DOHH2 (cell line): ENCODE results near the gene EHD2.
"Not testable (repeated sequence)": the region's sequence is repeated elsewhere in the genome, so short reads cannot be mapped to it uniquely, and the experiment has no call there.

Experiments
- H3F3A ChIP-seq: fragments of 200-600 bp; sonication (generic), shearing (Covaris generic); 2 replicates; pipeline ENCODE4 v1.6.0; 2016; ENCODE audit warnings: antibody characterized with exemption, mild to moderate bottlenecking; ENCODE audit not compliant: control insufficient read depth, insufficient read depth
- H3K27ac ChIP-seq: fragments of 200-600 bp; sonication (generic); 2 replicates; pipeline ENCODE4 v1.5.1; 2014; ENCODE audit warnings: low read depth, mild to moderate bottlenecking, low read length, moderate library complexity
- H3K27me3 ChIP-seq: fragments of 200-600 bp; sonication (generic); 2 replicates; pipeline ENCODE4 v1.6.1; 2014; ENCODE audit warnings: mild to moderate bottlenecking, low read length, mixed read lengths; ENCODE audit not compliant: control insufficient read depth
- H3K36me3 ChIP-seq: fragments of 200-600 bp; sonication (generic); 2 replicates; pipeline ENCODE4 v1.6.1; 2014; ENCODE audit warnings: mild to moderate bottlenecking, low read length, moderate library complexity, mixed read lengths; ENCODE audit not compliant: control insufficient read depth
- H3K4me1 ChIP-seq: fragments of 200-600 bp; sonication (generic); 2 replicates; pipeline ENCODE4 v1.6.1; 2014; ENCODE audit warnings: mild to moderate bottlenecking, low read length, mixed read lengths; ENCODE audit not compliant: control insufficient read depth
- H3K4me2 ChIP-seq: fragments of 200-600 bp; sonication (generic); 2 replicates; pipeline ENCODE4 v1.6.0; 2014; ENCODE audit warnings: mild to moderate bottlenecking, low read length, moderate library complexity
- H3K4me3 ChIP-seq: fragments of 200-600 bp; sonication (generic); 2 replicates; pipeline ENCODE4 v1.5.1; 2014; ENCODE audit warnings: mild to moderate bottlenecking, low read length, mixed read lengths
- H3K79me2 ChIP-seq: fragments of 200-600 bp; sonication (generic); 2 replicates; pipeline ENCODE4 v1.6.1; 2014; ENCODE audit warnings: mild to moderate bottlenecking, low read length, mixed read lengths; ENCODE audit not compliant: control insufficient read depth
- H3K9me2 ChIP-seq: fragments of 200-600 bp; sonication (generic); replicated peaks from 2 replicates; pipeline ENCODE4 v1.6.1; 2014; ENCODE audit warnings: mild to moderate bottlenecking, low read length, mixed read lengths; ENCODE audit not compliant: control insufficient read depth
- H3K9me3 ChIP-seq: fragments of 200-600 bp; sonication (generic); 2 replicates; pipeline ENCODE4 v1.6.1; 2014; ENCODE audit warnings: antibody characterized with exemption, low read length, mixed read lengths; ENCODE audit not compliant: control insufficient read depth, insufficient read depth
- H4K20me1 ChIP-seq: fragments of 200-600 bp; sonication (generic); 2 replicates; pipeline ENCODE4 v1.6.0; 2014; ENCODE audit warnings: low read depth, mild to moderate bottlenecking, antibody characterized with exemption, low read length, moderate library complexity; ENCODE audit not compliant: control insufficient read depth, insufficient read depth
- EZH2phosphoT487 ChIP-seq: fragments of 200-600 bp; sonication (generic); IDR thresholded peaks from 2 replicates; pipeline ENCODE4 v1.6.1; 2017; ENCODE audit warnings: borderline replicate concordance, mild to moderate bottlenecking, antibody characterized with exemption, low read length, moderate library complexity, mixed read lengths
- TF ChIP-seq, protein P1 (sequence below): fragments of 200-600 bp; sonication (generic); IDR thresholded peaks from one replicate; pipeline ENCODE4 v1.5.1; 2014; ENCODE audit warnings: antibody characterized with exemption, mild to moderate bottlenecking, low read depth, low read length; ENCODE audit not compliant: poor library complexity, severe bottlenecking

The EHD2 gene

DNA sequence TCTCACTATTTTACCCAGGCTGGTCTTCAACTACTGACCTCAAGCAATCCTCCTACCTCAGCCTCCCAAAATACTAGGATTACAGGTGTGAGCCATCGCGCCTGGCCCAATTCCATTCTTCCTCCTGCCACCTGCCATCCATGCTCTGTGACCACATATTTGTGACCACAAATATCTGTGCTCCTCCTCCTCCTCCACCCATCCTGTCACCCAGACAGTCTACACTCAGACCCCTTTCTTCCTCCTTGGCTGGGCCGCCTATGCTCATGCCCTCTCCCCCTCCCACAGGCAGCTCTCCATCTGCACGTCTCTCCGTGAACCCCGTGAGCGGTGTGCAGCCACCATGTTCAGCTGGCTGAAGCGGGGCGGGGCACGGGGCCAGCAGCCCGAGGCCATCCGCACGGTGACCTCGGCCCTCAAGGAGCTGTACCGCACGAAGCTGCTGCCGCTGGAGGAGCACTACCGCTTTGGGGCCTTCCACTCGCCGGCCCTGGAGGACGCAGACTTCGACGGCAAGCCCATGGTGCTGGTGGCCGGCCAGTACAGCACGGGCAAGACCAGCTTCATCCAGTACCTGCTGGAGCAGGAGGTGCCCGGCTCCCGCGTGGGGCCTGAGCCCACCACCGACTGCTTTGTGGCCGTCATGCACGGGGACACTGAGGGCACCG is 3.2 kb downstream of the EHD2 start:
- Histone ChIP-seq H3K79me2 (no peaks in the 10 kb centered on the region), H3F3A (no peaks in the 10 kb centered on the region), H3K4me2 (no peak overlapping the region), H3K27ac (no peak overlapping the region), H3K36me3 (no peaks in the 10 kb centered on the region), H3K9me3 (no peaks in the 10 kb centered on the region), H3K27me3 (peaks cover 6% of the 10 kb centered on the region; the same call in 1 of the 2 replicates), H3K9me2 (no peaks in the 10 kb centered on the region), H4K20me1 (no peaks in the 10 kb centered on the region), H3K4me1 (peaks cover 6% of the 10 kb centered on the region), H3K4me3 (no peak overlapping the region)
- TF ChIP-seq EZH2phosphoT487: no peak
- TF ChIP-seq, protein P1, sequence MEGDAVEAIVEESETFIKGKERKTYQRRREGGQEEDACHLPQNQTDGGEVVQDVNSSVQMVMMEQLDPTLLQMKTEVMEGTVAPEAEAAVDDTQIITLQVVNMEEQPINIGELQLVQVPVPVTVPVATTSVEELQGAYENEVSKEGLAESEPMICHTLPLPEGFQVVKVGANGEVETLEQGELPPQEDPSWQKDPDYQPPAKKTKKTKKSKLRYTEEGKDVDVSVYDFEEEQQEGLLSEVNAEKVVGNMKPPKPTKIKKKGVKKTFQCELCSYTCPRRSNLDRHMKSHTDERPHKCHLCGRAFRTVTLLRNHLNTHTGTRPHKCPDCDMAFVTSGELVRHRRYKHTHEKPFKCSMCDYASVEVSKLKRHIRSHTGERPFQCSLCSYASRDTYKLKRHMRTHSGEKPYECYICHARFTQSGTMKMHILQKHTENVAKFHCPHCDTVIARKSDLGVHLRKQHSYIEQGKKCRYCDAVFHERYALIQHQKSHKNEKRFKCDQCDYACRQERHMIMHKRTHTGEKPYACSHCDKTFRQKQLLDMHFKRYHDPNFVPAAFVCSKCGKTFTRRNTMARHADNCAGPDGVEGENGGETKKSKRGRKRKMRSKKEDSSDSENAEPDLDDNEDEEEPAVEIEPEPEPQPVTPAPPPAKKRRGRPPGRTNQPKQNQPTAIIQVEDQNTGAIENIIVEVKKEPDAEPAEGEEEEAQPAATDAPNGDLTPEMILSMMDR: no peak

DNA sequence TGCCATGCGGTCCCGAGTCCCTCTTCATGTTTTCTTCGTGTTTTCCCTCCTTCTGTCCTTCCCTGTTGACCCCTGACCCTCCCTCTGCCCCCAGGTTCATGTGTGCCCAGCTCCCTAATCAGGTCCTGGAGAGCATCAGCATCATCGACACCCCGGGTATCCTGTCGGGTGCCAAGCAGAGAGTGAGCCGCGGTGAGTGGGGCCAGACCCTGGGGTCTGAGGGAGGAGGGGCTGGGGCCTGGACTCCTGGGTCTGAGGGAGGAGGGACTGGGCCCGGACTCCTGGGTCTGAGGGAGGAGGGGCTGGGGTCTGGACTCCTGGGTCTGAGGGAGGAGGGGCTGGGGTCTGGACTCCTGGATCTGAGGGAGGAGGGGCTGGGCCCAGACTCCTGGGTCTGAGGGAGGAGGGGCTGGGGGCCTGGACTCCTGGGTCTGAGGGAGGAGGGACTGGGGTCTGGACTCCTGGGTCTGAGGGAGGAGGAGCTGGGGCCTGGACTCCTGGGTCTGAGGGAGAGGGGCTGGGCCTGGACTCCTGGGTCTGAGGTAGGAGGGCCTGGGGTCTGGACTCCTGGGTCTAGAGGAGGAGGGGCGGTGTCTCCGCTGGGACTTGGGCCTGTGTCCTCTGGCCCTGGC is 5.3 kb downstream of the EHD2 start:
- H3K79me2 ChIP-seq, H3K4me3 ChIP-seq, H3K27ac ChIP-seq, H3K9me2 ChIP-seq, H3F3A ChIP-seq, H3K9me3 ChIP-seq, H3K36me3 ChIP-seq, H3K4me2 ChIP-seq, H4K20me1 ChIP-seq, H3K27me3 ChIP-seq, H3K4me1 ChIP-seq: not testable (repeated sequence)

DNA sequence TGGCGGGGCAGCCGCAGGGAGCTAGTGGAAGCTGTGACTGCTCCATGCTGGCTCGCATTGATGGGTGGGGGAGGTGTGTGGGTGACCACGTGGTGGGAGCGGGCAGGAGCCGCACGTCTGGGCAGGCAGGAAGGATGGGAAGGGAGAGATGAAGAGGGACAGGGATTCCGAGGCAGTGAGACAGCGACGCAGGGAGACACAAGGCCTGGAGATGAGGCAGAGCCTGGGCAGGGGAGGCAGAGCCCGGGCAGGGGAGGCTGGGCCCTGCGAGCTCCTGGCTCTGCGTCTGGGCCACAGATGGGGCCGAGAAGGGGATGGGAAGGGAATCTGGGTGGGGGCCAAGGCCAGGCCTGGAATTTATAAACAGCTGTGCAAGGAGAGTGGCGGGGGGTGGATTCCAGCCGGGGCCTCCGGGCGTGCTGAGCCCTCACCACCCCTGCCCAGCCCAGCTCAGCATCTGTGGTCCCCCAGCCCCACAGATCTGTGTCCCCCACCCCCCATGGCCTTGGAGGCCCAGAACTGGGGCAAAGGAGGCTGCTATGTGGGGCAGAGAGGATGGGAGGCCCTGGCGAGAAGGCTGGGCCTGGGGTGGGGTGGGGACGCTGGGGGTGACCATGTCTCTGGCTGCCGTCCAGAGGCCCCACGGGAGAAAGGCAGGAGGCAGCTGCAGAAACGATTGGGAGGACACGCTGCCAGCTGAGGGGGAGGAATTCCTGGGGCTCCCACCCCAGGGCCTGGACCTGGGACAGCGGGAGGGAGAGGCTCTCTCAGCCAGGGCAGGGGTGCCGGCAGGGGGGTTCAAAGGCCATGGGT is 6.0 kb downstream of the EHD2 start:
- no peak overlapping the region for H3K4me3 ChIP-seq
- no peaks in the 10 kb centered on the region for H4K20me1 ChIP-seq
- peaks cover 6% of the 10 kb centered on the region; the same call in 1 of the 2 replicates for H3K4me1 ChIP-seq
- no peaks in the 10 kb centered on the region for H3F3A ChIP-seq
- TF ChIP-seq, protein P1: no peak
- no peak for TF ChIP-seq EZH2phosphoT487
- H3K36me3 ChIP-seq: no peaks in the 10 kb centered on the region
- no peaks in the 10 kb centered on the region for H3K9me3 ChIP-seq
- H3K79me2 ChIP-seq: no peaks in the 10 kb centered on the region
- H3K27ac ChIP-seq: no peak overlapping the region
- H3K4me2 ChIP-seq: no peak overlapping the region
- H3K27me3 ChIP-seq: peaks cover 7% of the 10 kb centered on the region
- H3K9me2 ChIP-seq: no peaks in the 10 kb centered on the region
